Kidney (tissue), 14 donors: ENCODE measurements around the gene PACSIN3. TPM values are rescaled to one million over a fixed set of nuclear protein-coding genes. Genes with fewer than 3 reads are reported as not detected.

ENCODE experiments used
- DNase-seq, 5 donors: peaks; one replicate each; pipeline ENCODE4 v3.0.0-alpha.2; 2013 to 2020
- FAIRE-seq: peaks from 2 replicates; lab custom pipeline; 2012; peaks lifted over from hg19 to GRCh38; lab: Jason Lieb, UNC
- H3K27ac ChIP-seq, 2 donors: one replicate each; pipeline ENCODE4 v1.7.0; 2013; ENCODE audit warnings: low read depth in 2 of 2, low read length in 2 of 2, inconsistent platforms in 1 of 2
- H3K27me3 ChIP-seq: one replicate; pipeline ENCODE4 v1.7.1; 2013; ENCODE audit warnings: low read length, inconsistent platforms; ENCODE audit not compliant: control insufficient read depth, insufficient read depth
- H3K36me3 ChIP-seq, 3 donors: one replicate each; pipeline versions ENCODE4 v1.7.0 to v1.7.1; 2013; ENCODE audit warnings: low read length in 3 of 3, control low read depth in 1 of 3, inconsistent platforms in 1 of 3; ENCODE audit not compliant: insufficient read depth in 3 of 3, control insufficient read depth in 2 of 3
- H3K4me1 ChIP-seq, 3 donors: one replicate each; pipeline versions ENCODE4 v1.7.0 to v1.7.1; 2013; ENCODE audit warnings: low read length in 3 of 3, inconsistent platforms in 1 of 3, low read depth in 1 of 3; ENCODE audit not compliant: control insufficient read depth in 2 of 3, insufficient read depth in 2 of 3
- H3K4me3 ChIP-seq, 3 donors: one replicate each; pipeline versions ENCODE4 v1.7.0 to v1.8.1; 2013; ENCODE audit warnings: low read length in 3 of 3, control low read depth in 1 of 3, inconsistent platforms in 1 of 3
- H3K9ac ChIP-seq, 3 donors: one replicate each; pipeline versions ENCODE4 v1.7.0 to v1.7.1; 2013; ENCODE audit warnings: low read length in 3 of 3, control low read depth in 1 of 3, inconsistent platforms in 1 of 3
- H3K9me3 ChIP-seq, 3 donors: one replicate each; pipeline versions ENCODE4 v1.7.0 to v1.7.1; 2013; ENCODE audit warnings: low read length in 3 of 3, control low read depth in 1 of 3, inconsistent platforms in 1 of 3; ENCODE audit not compliant: control insufficient read depth in 2 of 3, insufficient read depth in 1 of 3
- CTCF ChIP-seq: IDR thresholded peaks from 3 replicates; pipeline ENCODE4 v1.5.1; 2012; ENCODE audit warnings: mild to moderate bottlenecking, moderate library complexity, borderline replicate concordance; ENCODE audit not compliant: insufficient read depth; ENCODE audit errors: extremely low read depth
- intact Hi-C: fragments of 100-400 bp; cut with DNase I; formaldehyde crosslinking; loops from one replicate; pipeline ENCODE4 v1.11.1; 2022
- polyA plus RNA-seq: library from polyadenylated mRNA; stranded (reverse); fragments of 350-450 nt; fragmentation: Illumina TruSeq; extraction: RNeasy Lipid Tissue Mini Kit (QIAGEN cat#74804); gene quantifications from one replicate; pipeline ENCODE4 v1.2.3, GENCODE V29; 2014; ENCODE audit warnings: low read depth, low replicate concordance; ENCODE audit not compliant: insufficient read depth
- total RNA-seq: library from RNA; stranded (reverse); fragmentation: NEBNext Ultra II Directional; extraction: Animal tissue kit (Norgen Biotek cat#: 25700); gene quantifications from one replicate; pipeline ENCODE4 v1.2.1, GENCODE V29; 2021
- donor health status: control.
- donor health status: control.
- donor health status: control.
- donor health status: control.
- donor health status: control.
- donor health status: DM: yes; HTN: yes; CAD: no.
- donor health status: Normal renal cell carcinoma (clear cell type).

Gene PACSIN3
- total and polyA plus RNA-seq, 2 donors from 2014 or later, result 15.1 to 28.5 TPM

GRCh38 chr11:47175746-47176327 lies 10.4 kb downstream of the PACSIN3 start:
- peak overlapping the region; percentile 86 to 99 (median 92) for H3K4me3 ChIP-seq
- TF ChIP-seq CTCF, result no peak
- intact Hi-C loops, result no loop called here
- H3K9ac ChIP-seq, result peak overlapping the region; percentile 74 to 100 (median 98)
- no peaks in the 10 kb centered on the region for H3K27me3 ChIP-seq
- peaks cover 3 to 41% (median 29%) of the 10 kb centered on the region in 3 donors for H3K36me3 ChIP-seq
- H3K4me1 ChIP-seq, result peaks cover 4 to 23% (median 16%) of the 10 kb centered on the region in 3 donors
- H3K27ac ChIP-seq, result peak overlapping the region; percentile 93 to 94
- no peak for FAIRE-seq
- H3K9me3 ChIP-seq, result no peaks in the 10 kb centered on the region
- no peak for DNase-seq

- intact Hi-C loops, result no loop called here
- H3K9ac ChIP-seq, result no peak overlapping the region
- FAIRE-seq, result no peak
- DNase-seq, result no peak
- no peak for TF ChIP-seq CTCF
- no peaks in the 10 kb centered on the region for H3K27me3 ChIP-seq
- H3K27ac ChIP-seq, result no peak overlapping the region
- H3K4me1 ChIP-seq, result peaks cover 4 to 19% (median 15%) of the 10 kb centered on the region in 3 donors
- peaks cover 6 to 54% (median 36%) of the 10 kb centered on the region in 3 donors for H3K36me3 ChIP-seq
- H3K9me3 ChIP-seq, result no peaks in the 10 kb centered on the region
- no peak overlapping the region for H3K4me3 ChIP-seq
Measured at GRCh38 chr11:47172740-47173336, 13.4 kb downstream of the PACSIN3 start.

- Histone ChIP-seq H3K9ac (no peak overlapping the region), H3K27me3 (no peaks in the 10 kb centered on the region), H3K9me3 (no peaks in the 10 kb centered on the region), H3K36me3 (peaks cover 10 to 64% (median 46%) of the 10 kb centered on the region in 3 donors), H3K4me1 (peaks cover 4 to 14% (median 10%) of the 10 kb centered on the region in 3 donors), H3K4me3 (no peak overlapping the region), H3K27ac (no peak overlapping the region)
- TF ChIP-seq CTCF, result no peak
- FAIRE-seq (no peak), DNase-seq (no peak)
- intact Hi-C loops, result no loop called here
Measured at GRCh38 chr11:47171856-47172255, 14.4 kb downstream of the PACSIN3 start.
